HepG2 (cell line): Measurements from ENCODE around the gene DCTN2. TPM values are rescaled to one million over a fixed set of nuclear protein-coding genes. Genes with fewer than 3 reads are reported as not detected.

Experiments
- AFF4 ChIP-seq: sonication (generic); formaldehyde crosslinking; IDR thresholded peaks from 2 replicates; pipeline ENCODE4 v1.4.0; 2020; ENCODE audit warnings: missing genetic modification reagents
- AHDC1 ChIP-seq: sonication (generic); formaldehyde crosslinking; IDR thresholded peaks from 2 replicates; pipeline ENCODE4 v1.5.1; 2020; ENCODE audit warnings: mild to moderate bottlenecking, missing genetic modification reagents, borderline replicate concordance
- FOXJ3 ChIP-seq: sonication (generic); formaldehyde crosslinking; IDR thresholded peaks from 2 replicates; pipeline ENCODE4 v1.4.0; 2020; ENCODE audit warnings: missing genetic modification reagents, mild to moderate bottlenecking, borderline replicate concordance
- KLF12 ChIP-seq: sonication (generic); formaldehyde crosslinking; IDR thresholded peaks from 2 replicates; pipeline ENCODE4 v1.4.0; 2020; ENCODE audit warnings: missing genetic modification reagents, borderline replicate concordance
- MIER2 ChIP-seq: IDR thresholded peaks from 2 replicates; pipeline ENCODE4 v1.6.1; 2016; ENCODE audit warnings: missing biosample characterization, missing genetic modification reagents
- MZF1 ChIP-seq: sonication (generic); formaldehyde crosslinking; IDR thresholded peaks from 2 replicates; pipeline ENCODE4 v1.8.1; 2023; ENCODE audit warnings: mild to moderate bottlenecking, missing genetic modification reagents, borderline replicate concordance
- NFYB ChIP-seq: sonication (generic); formaldehyde crosslinking; IDR thresholded peaks from 2 replicates; pipeline ENCODE4 v1.4.0; 2020; ENCODE audit warnings: missing genetic modification reagents
- PHB2 ChIP-seq: fragments of 450-650 bp; IDR thresholded peaks from 2 replicates; pipeline ENCODE4 v1.6.1; 2018; ENCODE audit not compliant: partially characterized antibody
- SAFB2 ChIP-seq: sonication (generic); formaldehyde crosslinking; IDR thresholded peaks from 2 replicates; pipeline ENCODE4 v1.5.1; 2020; ENCODE audit warnings: missing genetic modification reagents, low read depth, mild to moderate bottlenecking, borderline replicate concordance
- WIZ ChIP-seq: sonication (generic); formaldehyde crosslinking; IDR thresholded peaks from 2 replicates; pipeline ENCODE4 v1.5.1; 2020; ENCODE audit warnings: mild to moderate bottlenecking, missing genetic modification reagents
- ZBTB33 ChIP-seq: sonication (generic); formaldehyde crosslinking; IDR thresholded peaks from 2 replicates; pipeline ENCODE4 v1.4.0; 2020; ENCODE audit warnings: missing genetic modification reagents
- ZNF292 ChIP-seq: sonication (generic); formaldehyde crosslinking; IDR thresholded peaks from 2 replicates; pipeline ENCODE4 v1.8.1; 2022; ENCODE audit warnings: mild to moderate bottlenecking, low read depth, missing genetic modification reagents, borderline replicate concordance
- ZSCAN25 ChIP-seq: sonication (generic); formaldehyde crosslinking; IDR thresholded peaks from 2 replicates; pipeline ENCODE4 v1.8.0; 2022; ENCODE audit warnings: mild to moderate bottlenecking, missing genetic modification reagents
- polyA plus RNA-seq, 8 experiments: library from polyadenylated mRNA; depleted of rRNA in 3 of 8; stranded (reverse) in 7 of 8; unstranded in 1 of 8; fragments of >200 nt; fragmentation: Illumina TruSeq in 4 of 8; extraction: Trizol in 4 of 8; gene quantifications; 2 replicates each; pipeline versions ENCODE4 v1.2.1 to v1.2.3, GENCODE V29; 2011 to 2016; ENCODE audit warnings: low read depth in 4 of 8, missing spikeins in 1 of 8, mixed read lengths in 1 of 8; ENCODE audit not compliant: insufficient read depth in 1 of 8
- total RNA-seq, 5 experiments: library from RNA; depleted of rRNA; stranded (reverse); fragments of >200 nt; fragmentation: Illumina TruSeq; extraction: Trizol; gene quantifications; 2 replicates each; pipeline ENCODE4 v1.2.3, GENCODE V29; 2016; ENCODE audit warnings: low read depth in 1 of 5

The DCTN2 gene
- total and polyA plus RNA-seq, 2 of the 13 experiments (the other 11 are each of a cell fraction or from before 2014, with no cell fraction given) = 72.0 to 77.4 TPM

GRCh38 chr12:57487597-57488401 lies 59.2 kb downstream of the DCTN2 start, which contains the start of gene MARS1 (continued):
- TF ChIP-seq PHB2 (no peak), ZNF292 (CRISPR knock-in tag) (no peak), KLF12 (peak; percentile 71; the same call in 1 of the 2 replicates), MIER2 (CRISPR knock-in tag) (no peak), MZF1 (0 out of 2 replicates have a peak, but pooled peaks have one; percentile 22), NFYB (CRISPR knock-in tag) (no peak), AHDC1 (0 out of 2 replicates have a peak, but pooled peaks have one; percentile 47), SAFB2 (CRISPR knock-in tag) (no peak), FOXJ3 (no peak; the same call in 1 of the 2 replicates), WIZ (CRISPR knock-in tag) (0 out of 2 replicates have a peak, but pooled peaks have one; percentile 40), AFF4 (CRISPR knock-in tag) (no peak), ZSCAN25 (CRISPR knock-in tag) (no peak), ZBTB33 (CRISPR knock-in tag) (no peak)
